ENCODE results near the gene TMEM132E.

TMEM132E gene

DNA sequence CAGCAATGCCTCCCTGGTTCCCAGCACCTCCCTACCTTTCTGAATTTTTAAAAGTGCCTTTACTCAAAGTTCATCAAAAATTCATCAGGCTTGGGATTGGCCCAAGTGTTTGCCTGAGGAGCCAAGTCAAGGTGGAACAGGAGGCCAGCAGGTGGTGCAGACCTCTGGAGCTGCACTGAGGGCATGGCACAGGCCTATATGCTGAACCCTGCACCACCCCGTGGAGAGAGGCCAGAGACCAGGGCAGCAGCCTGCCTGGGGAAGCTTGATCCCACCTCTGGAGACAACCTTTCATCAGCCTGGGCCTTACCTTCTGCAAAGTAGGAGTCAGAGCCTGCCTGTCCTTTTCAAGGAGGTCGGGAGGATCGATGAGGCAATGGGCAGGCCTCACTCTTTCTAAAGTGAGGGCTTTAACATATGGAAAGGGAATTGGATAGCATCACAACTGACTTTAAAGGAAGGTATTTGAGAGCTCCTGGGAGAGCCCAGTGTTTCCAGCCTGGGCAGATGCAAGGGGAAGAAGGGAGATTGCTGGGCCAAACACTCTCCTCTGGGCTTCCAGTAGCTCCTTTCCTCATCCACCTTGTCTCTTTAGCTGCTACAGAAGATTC is 31.8 kb upstream of the TMEM132E start:
- no peak overlapping the region for H3K9ac ChIP-seq
- no peak overlapping the region for H3K27ac ChIP-seq
- H3K4me2 ChIP-seq, result no peak overlapping the region
- H3K27me3 ChIP-seq, result no peaks in the 10 kb centered on the region
- peaks cover 0 to 12% (median 0%) of the 10 kb centered on the region in 11 experiments; a peak in 3 of 22 replicates for H4K20me1 ChIP-seq
- no peaks in the 10 kb centered on the region for H3K4me1 ChIP-seq
- H3K36me3 ChIP-seq, result no peaks in the 10 kb centered on the region
- no peak overlapping the region for H3K4me3 ChIP-seq
- no peaks in the 10 kb centered on the region for H3K9me3 ChIP-seq (replicated peaks in 1 of 11)
- TF ChIP-seq Cebpa-rat (IDR thresholded peaks at IDR 0.05), result no peak

DNA sequence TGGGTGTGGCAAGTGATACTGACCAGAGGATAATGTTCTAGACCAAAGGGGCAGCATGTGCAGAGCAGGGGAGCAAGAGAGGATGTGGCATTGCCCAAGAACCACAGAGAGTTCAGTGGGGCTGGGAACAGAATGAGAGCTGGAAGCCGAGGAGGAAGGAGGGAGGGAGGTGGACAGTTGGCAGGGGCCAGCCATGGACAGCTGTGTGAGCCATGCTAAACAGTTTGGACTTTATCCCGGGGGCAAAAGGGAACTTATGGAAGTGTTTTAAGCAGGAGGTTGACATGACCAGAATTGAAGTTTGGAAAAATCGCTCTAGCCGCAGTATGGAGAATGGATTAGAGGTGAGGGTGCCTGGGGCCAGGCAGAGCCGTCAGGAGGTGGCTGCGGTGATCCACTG is 29.4 kb upstream of the TMEM132E start:
- no peaks in the 10 kb centered on the region for H3K4me1 ChIP-seq
- no peak overlapping the region for H3K4me3 ChIP-seq
- no peak overlapping the region for H3K4me2 ChIP-seq
- no peaks in the 10 kb centered on the region for H3K36me3 ChIP-seq
- H3K9me3 ChIP-seq (replicated peaks in 1 of 11), result no peaks in the 10 kb centered on the region
- H4K20me1 ChIP-seq, result peaks cover 0 to 26% (median 0%) of the 10 kb centered on the region in 11 experiments; a peak in 3 of 22 replicates
- H3K9ac ChIP-seq, result no peak overlapping the region
- H3K27ac ChIP-seq, result no peak overlapping the region
- no peaks in the 10 kb centered on the region for H3K27me3 ChIP-seq
- no peak for TF ChIP-seq Cebpa-rat (IDR thresholded peaks at IDR 0.05)

DNA sequence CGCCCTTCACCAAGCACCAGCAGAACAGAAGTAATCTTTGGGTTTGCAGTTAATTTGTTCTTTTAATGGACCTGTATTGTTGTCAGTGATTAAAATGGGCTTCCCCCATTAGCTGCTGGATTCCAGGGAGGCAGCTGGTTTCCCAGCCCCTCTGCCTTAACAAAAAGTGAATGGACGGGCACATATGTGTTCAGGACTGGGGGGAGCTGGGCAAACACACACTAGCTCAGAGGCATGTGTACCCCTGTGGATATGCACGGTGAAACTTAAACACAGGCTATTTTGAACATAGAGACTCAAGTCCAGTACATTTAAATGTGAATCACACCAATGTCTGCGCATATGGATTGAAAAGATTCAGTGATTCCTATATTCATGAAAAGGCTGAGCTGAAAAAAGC is 25.5 kb upstream of the TMEM132E start:
- Histone ChIP-seq H3K4me1 (no peaks in the 10 kb centered on the region), H3K4me2 (no peak overlapping the region), H3K4me3 (no peak overlapping the region), H3K9me3 (replicated peaks in 1 of 11) (no peaks in the 10 kb centered on the region), H3K27ac (no peak overlapping the region), H3K9ac (no peak overlapping the region), H3K36me3 (no peaks in the 10 kb centered on the region), H4K20me1 (peaks cover 0 to 36% (median 0%) of the 10 kb centered on the region in 11 experiments; a peak in 6 of 22 replicates), H3K27me3 (no peaks in the 10 kb centered on the region)
- TF ChIP-seq Cebpa-rat (IDR thresholded peaks at IDR 0.05), result no peak

DNA sequence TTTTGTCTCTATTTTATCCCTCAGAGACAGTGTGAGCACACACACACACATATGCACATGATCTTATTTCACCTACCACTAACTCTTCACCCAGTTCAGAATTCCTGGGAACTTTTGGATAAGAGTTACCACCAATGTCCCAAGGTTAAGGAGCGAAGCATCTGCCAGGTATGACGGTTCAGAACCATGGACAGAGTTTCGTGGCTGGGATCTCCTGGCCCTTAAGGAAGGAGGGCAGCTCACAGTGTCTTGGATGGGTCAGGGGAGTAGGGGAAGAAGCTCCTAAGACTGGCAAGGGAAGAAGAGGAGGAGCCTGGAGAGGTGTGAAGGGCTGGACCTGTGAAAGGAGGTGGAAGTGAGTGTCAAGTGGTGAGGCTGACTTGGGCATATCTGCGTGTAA is 23.0 kb upstream of the TMEM132E start:
- Histone ChIP-seq H3K4me3 (no peak overlapping the region), H3K4me1 (no peaks in the 10 kb centered on the region), H3K27me3 (no peaks in the 10 kb centered on the region), H3K9ac (no peak overlapping the region), H3K4me2 (no peak overlapping the region), H4K20me1 (peaks cover 0 to 33% (median 0%) of the 10 kb centered on the region in 11 experiments; a peak in 6 of 22 replicates), H3K27ac (no peak overlapping the region), H3K9me3 (replicated peaks in 1 of 11) (no peaks in the 10 kb centered on the region), H3K36me3 (no peaks in the 10 kb centered on the region)
- TF ChIP-seq Cebpa-rat (IDR thresholded peaks at IDR 0.05), result no peak

DNA sequence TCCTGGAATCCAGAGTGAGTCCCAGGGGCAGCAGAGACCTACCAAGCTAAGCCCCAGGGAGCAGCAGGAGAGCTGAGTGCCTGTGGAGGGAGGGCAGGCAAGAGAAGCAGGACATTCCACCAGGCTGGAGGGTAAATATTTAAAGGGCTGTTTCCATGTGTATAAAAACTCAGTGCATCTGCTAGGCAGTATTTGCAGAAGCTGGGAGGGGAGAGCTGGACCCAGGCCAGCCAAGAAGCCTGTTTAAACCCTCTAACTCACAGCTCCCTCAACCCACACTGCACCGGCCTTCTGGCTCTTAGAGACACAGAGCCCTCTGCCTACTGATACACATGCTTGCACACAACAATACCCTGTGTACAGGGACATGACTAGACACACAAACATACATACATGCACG is 22.5 kb upstream of the TMEM132E start:
- Histone ChIP-seq H3K4me3 (no peak overlapping the region), H3K9ac (no peak overlapping the region), H3K4me1 (no peaks in the 10 kb centered on the region), H3K27me3 (no peaks in the 10 kb centered on the region), H3K36me3 (no peaks in the 10 kb centered on the region), H3K27ac (no peak overlapping the region), H3K9me3 (replicated peaks in 1 of 11) (no peaks in the 10 kb centered on the region), H3K4me2 (no peak overlapping the region), H4K20me1 (peaks cover 0 to 30% (median 0%) of the 10 kb centered on the region in 11 experiments; a peak in 6 of 22 replicates)
- TF ChIP-seq Cebpa-rat (IDR thresholded peaks at IDR 0.05), result no peak

DNA sequence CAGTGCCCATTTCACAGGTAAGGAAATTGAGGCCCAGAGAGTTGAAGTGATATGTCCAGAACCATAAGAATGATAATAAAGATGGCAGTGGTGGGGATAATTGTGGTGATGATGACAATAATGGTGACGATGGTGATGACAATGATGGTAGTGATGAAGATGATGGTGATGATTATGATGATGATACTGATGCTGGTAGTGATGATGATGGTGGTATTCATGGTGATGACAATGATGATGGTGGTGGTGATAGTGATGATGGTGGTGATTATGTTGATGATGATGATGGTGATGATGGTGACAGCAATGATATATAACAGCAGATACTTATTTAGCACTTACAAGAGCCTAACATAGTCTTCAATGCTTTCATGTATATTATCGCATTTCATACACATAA is 18.1 kb upstream of the TMEM132E start:
- H3K27ac ChIP-seq, result no peak overlapping the region
- H3K27me3 ChIP-seq, result no peaks in the 10 kb centered on the region
- H4K20me1 ChIP-seq, result peaks cover 0 to 8% (median 0%) of the 10 kb centered on the region in 11 experiments; a peak in 5 of 22 replicates
- no peak overlapping the region for H3K4me3 ChIP-seq
- no peaks in the 10 kb centered on the region for H3K4me1 ChIP-seq
- H3K36me3 ChIP-seq, result no peaks in the 10 kb centered on the region
- H3K9ac ChIP-seq, result no peak overlapping the region
- no peak for TF ChIP-seq Cebpa-rat (IDR thresholded peaks at IDR 0.05)
- no peak overlapping the region for H3K4me2 ChIP-seq
- no peaks in the 10 kb centered on the region for H3K9me3 ChIP-seq (replicated peaks in 1 of 11)

DNA sequence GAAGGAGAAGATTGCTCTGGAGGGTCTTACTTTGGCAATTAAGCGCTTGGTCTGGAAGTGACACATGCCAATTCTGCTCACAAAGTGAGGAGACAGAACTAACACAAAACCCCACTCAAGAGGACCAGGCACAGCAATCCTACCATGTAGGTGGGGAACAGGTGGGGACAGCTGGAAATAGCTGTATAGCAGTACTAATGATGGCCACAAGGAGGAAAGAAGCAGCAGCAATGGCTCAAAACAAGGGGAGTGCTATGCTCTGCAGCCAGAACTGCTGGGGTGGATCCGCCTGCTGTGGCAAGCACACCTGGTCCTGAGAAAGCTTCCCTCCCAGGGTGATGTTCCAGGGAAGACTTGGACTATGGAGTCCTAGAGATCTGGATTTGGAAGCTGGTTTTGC is 17.0 kb upstream of the TMEM132E start:
- H3K4me2 ChIP-seq, result no peak overlapping the region
- H3K4me3 ChIP-seq, result no peak overlapping the region
- H3K27me3 ChIP-seq, result no peaks in the 10 kb centered on the region
- H3K9me3 ChIP-seq (replicated peaks in 1 of 11), result no peaks in the 10 kb centered on the region
- no peak overlapping the region for H3K9ac ChIP-seq
- no peaks in the 10 kb centered on the region for H3K36me3 ChIP-seq
- H3K27ac ChIP-seq, result no peak overlapping the region
- no peaks in the 10 kb centered on the region for H3K4me1 ChIP-seq
- H4K20me1 ChIP-seq, result peaks cover 0 to 3% (median 0%) of the 10 kb centered on the region in 11 experiments; a peak in 2 of 22 replicates
- TF ChIP-seq Cebpa-rat (IDR thresholded peaks at IDR 0.05), result no peak

DNA sequence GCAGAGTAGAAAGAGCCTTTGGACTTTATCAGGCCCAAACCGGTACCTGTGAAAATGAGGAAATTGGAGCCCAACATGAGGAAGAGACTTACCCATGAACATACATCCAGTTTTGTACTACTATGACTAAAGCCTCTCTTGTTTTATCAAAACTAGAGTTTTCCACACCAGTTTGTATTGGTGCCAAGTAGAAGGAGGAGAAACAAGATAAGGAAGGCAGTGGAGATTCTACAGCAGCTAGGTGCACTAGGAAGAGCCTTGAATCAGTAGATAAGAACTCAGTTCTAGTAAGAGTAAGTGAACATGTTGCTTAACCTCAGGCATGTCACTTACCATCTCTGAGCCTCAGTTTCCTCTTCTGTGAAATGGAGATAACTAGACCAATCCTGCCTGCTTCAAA is 13.7 kb upstream of the TMEM132E start:
- Histone ChIP-seq H3K9ac (no peak overlapping the region), H3K4me1 (no peaks in the 10 kb centered on the region; a peak in 2 of 20 replicates), H3K27ac (no peak overlapping the region), H3K9me3 (replicated peaks in 1 of 11) (no peaks in the 10 kb centered on the region), H3K4me2 (no peak overlapping the region), H4K20me1 (peaks cover 0 to 3% (median 0%) of the 10 kb centered on the region in 11 experiments; a peak in 1 of 22 replicates), H3K4me3 (no peak overlapping the region), H3K27me3 (no peaks in the 10 kb centered on the region), H3K36me3 (no peaks in the 10 kb centered on the region)
- no peak for TF ChIP-seq Cebpa-rat (IDR thresholded peaks at IDR 0.05)

DNA sequence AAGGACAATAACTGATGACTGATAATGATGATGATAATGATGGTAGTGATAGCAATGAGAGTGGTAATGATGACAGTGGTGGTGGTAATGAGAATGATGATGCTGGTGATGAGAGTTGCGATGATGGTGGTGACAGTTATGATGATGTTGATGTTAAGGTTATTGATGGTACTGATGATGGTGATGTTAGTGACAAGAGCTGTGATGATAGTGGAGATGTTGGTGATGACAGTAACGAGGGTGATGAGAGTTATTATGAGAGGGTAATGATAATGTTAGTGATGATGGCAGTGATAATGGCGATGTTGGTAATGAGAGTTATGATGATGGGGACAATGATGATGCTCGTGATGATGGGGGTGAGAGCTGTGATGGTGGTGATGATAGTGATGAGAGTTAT is 13.2 kb upstream of the TMEM132E start:
- Histone ChIP-seq H3K9me3 (replicated peaks in 1 of 11) (no peaks in the 10 kb centered on the region), H3K4me2 (no peak overlapping the region), H3K27ac (no peak overlapping the region), H3K4me1 (peaks cover 0 to 4% (median 0%) of the 10 kb centered on the region in 10 experiments; a peak in 3 of 20 replicates), H3K9ac (no peak overlapping the region), H3K36me3 (no peaks in the 10 kb centered on the region), H3K27me3 (no peaks in the 10 kb centered on the region), H3K4me3 (no peak overlapping the region), H4K20me1 (peaks cover 0 to 3% (median 0%) of the 10 kb centered on the region in 11 experiments; a peak in 1 of 22 replicates)
- no peak for TF ChIP-seq Cebpa-rat (IDR thresholded peaks at IDR 0.05)

DNA sequence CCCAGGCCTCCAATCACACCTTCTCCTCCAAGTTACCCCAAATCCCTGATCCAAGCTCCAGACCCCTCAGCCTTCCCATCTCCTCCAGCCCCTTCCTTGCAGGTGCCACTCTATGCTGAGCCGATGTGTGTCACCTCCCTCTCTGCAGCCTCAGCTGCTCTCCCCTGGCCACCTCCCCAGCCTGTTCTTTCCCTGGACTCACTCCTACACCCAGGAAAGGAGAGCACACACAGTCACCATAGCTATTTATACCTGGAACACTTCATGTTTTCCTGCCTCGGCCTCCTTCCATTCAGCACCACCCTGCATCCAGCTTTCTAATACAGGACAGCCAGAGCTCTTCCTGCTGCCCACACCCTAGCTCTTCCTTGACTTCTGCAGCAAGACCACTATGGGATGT is 12.5 kb upstream of the TMEM132E start:
- no peaks in the 10 kb centered on the region for H3K36me3 ChIP-seq
- peaks cover 0 to 6% (median 0%) of the 10 kb centered on the region in 11 experiments; a peak in 1 of 22 replicates for H4K20me1 ChIP-seq
- TF ChIP-seq Cebpa-rat (IDR thresholded peaks at IDR 0.05), result no peak
- H3K9me3 ChIP-seq (replicated peaks in 1 of 11), result no peaks in the 10 kb centered on the region
- H3K4me1 ChIP-seq, result peaks cover 0 to 11% (median 2%) of the 10 kb centered on the region in 10 experiments; a peak in 5 of 20 replicates
- no peaks in the 10 kb centered on the region for H3K27me3 ChIP-seq
- no peak overlapping the region for H3K4me3 ChIP-seq
- H3K4me2 ChIP-seq, result no peak overlapping the region
- no peak overlapping the region for H3K27ac ChIP-seq
- no peak overlapping the region for H3K9ac ChIP-seq
